ENCODE data around the gene GFER. TPM values are rescaled to one million over a fixed set of nuclear protein-coding genes. Genes with fewer than 3 reads are reported as not detected.

The GFER gene
- total and polyA plus RNA-seq, 8 donors = 17.1 to 62.0 (median 25.9) TPM

DNA sequence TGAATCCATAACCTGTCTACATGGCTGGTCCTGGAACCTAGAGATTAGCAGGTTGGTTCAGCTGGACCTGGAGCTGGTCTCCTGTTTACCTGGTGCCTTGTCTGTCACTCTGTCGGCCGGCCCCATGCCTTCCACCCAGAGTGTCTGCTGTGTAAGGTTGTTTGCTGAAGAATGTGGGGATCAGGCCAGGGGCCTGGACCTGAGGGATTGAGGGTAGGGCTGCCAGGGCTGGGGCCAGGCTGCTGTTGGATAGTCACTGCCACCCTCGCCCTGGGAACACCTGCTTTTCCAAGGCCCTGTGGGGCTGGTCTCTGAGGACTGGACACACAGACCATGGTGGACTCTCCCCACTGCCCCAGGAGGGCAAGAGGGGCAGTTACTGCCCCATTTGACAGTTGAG lies 44.2 kb downstream of the GFER start:
- ATAC-seq (no peak), DNase-seq (peak in 2 of 6 donors; percentile 12 to 57), FAIRE-seq (no peak)
- TF ChIP-seq, protein P1, sequence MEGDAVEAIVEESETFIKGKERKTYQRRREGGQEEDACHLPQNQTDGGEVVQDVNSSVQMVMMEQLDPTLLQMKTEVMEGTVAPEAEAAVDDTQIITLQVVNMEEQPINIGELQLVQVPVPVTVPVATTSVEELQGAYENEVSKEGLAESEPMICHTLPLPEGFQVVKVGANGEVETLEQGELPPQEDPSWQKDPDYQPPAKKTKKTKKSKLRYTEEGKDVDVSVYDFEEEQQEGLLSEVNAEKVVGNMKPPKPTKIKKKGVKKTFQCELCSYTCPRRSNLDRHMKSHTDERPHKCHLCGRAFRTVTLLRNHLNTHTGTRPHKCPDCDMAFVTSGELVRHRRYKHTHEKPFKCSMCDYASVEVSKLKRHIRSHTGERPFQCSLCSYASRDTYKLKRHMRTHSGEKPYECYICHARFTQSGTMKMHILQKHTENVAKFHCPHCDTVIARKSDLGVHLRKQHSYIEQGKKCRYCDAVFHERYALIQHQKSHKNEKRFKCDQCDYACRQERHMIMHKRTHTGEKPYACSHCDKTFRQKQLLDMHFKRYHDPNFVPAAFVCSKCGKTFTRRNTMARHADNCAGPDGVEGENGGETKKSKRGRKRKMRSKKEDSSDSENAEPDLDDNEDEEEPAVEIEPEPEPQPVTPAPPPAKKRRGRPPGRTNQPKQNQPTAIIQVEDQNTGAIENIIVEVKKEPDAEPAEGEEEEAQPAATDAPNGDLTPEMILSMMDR (IDR thresholded peaks at IDR 0.05) = no peak
- no peaks in the 10 kb centered on the region for H3K9me3 ChIP-seq
- peak overlapping the region in 2 of 4 donors; percentile 64 to 66 for H3K4me3 ChIP-seq
- H3K27ac ChIP-seq = no peak overlapping the region
- intact Hi-C loops (cut with DNase I) = loop anchor here in 1 of 3 donors (5.0 kb wide), 1 partner anchor 114 kb away; no protein-coding TSS in a partner anchor
- H3K36me3 ChIP-seq = no peaks in the 10 kb centered on the region
- no peaks in the 10 kb centered on the region for H3K27me3 ChIP-seq
- no peaks in the 10 kb centered on the region for H3K4me1 ChIP-seq
- WGBS, 2 donors = 40 to 44% methylated on average over 3 of the region's 3 CpGs

DNA sequence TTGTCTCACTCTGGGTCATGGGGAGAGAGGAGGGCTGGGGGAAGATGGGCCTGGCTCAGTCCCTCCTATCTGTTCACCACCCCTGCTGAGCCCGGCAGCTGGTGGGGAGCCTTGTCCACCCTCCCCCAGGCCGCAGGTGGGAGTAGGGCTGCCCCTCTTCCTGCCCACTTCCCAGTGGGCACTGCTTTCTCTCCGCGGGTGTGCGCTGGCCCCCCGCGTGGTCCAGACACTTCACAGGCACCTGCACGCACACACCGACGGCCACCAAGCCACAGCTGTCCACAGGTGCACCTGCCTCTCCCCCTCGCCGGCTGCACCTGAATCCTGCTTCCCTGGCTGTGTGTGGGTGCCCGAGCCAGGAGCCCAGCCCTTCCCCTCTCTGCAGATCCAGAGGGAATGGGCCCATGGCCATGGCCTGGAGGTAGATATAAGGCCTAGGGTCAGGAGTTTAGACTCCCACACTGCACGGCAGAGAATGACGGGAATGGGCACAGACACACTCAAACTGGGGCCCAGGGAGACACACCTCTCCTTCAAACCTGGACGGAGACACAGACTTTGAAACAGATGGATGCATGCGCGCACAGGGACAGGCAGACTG lies 44.7 kb downstream of the GFER start:
- no peaks in the 10 kb centered on the region for H3K36me3 ChIP-seq

DNA sequence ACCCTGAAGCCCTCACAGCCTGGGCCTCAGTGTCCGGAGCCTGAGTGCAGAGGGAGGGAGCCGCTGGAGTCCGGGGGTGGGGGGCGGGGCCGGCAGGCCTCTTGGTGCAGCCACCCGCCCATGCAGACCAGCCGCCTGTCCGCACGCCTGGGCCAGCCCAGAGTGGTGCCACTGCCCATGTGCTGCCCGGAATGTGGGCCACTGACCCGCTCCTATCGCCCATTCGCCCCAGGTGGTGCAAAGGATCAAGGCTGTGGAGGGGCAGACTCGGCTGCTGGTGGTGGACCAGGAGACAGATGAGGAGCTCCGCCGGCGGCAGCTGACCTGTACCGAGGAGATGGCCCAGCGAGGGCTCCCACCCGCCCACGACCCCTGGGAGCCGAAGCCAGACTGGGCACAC lies 45.4 kb downstream of the GFER start:
- Histone ChIP-seq H3K27me3 (no peaks in the 10 kb centered on the region), H3K4me1 (no peaks in the 10 kb centered on the region), H3K9me3 (no peaks in the 10 kb centered on the region), H3K4me3 (no peak overlapping the region), H3K36me3 (no peaks in the 10 kb centered on the region), H3K27ac (no peak overlapping the region)
- peak in 2 of 6 donors; percentile 39 to 73 for DNase-seq
- 88 to 94% methylated on average over 21 to 22 of the region's 22 CpGs for WGBS, 2 donors
- TF ChIP-seq, protein P1 (IDR thresholded peaks at IDR 0.05) = no peak
- intact Hi-C loops (cut with DNase I) = loop anchor here in 1 of 3 donors (5.0 kb wide), 1 partner anchor 113 kb away; no protein-coding TSS in a partner anchor
- FAIRE-seq = no peak
- ATAC-seq = no peak

More for the DNA sequence above, 44.7 kb downstream of the GFER start:
- ATAC-seq (no peak), FAIRE-seq (no peak), DNase-seq (peak in 1 of 6 donors; percentile 20)
- WGBS, 2 donors = 82 to 85% methylated on average over 18 of the region's 18 CpGs
- no peak overlapping the region for H3K27ac ChIP-seq
- H3K4me3 ChIP-seq = no peak overlapping the region
- TF ChIP-seq, protein P1 (IDR thresholded peaks at IDR 0.05) = no peak
- intact Hi-C loops (cut with DNase I) = loop anchor here in 1 of 3 donors (5.0 kb wide), 1 partner anchor 114 kb away; no protein-coding TSS in a partner anchor
- no peaks in the 10 kb centered on the region for H3K4me1 ChIP-seq
- no peaks in the 10 kb centered on the region for H3K27me3 ChIP-seq
- H3K9me3 ChIP-seq = no peaks in the 10 kb centered on the region

DNA sequence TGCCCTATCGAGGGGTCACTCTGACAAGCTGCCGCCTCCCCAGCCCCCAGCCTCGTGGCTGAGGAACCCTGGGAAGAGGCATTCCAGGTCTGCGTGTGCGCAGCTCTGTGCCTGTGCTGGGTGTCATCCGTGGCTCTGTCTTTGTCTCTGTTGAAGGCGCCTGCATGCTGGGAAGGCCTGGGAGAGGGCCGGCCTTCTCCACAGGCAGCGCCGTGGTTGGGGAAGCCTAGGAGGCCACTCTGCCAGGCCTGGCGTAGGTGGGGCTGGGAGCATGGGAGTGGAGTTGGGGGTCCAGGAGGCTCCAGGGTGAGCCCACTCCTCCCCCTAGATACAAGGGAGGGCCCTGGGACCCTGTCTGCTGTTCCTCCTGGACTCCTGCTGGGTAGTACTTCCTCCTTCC lies 46.0 kb downstream of the GFER start:
- TF ChIP-seq, protein P1 (IDR thresholded peaks at IDR 0.05) = no peak
- no peak overlapping the region for H3K27ac ChIP-seq
- no peaks in the 10 kb centered on the region for H3K27me3 ChIP-seq
- intact Hi-C loops (cut with DNase I) = no loop called here
- ATAC-seq = no peak
- no peaks in the 10 kb centered on the region for H3K4me1 ChIP-seq
- FAIRE-seq = no peak
- DNase-seq = peak in 1 of 6 donors; percentile 26
- no peaks in the 10 kb centered on the region for H3K36me3 ChIP-seq
- no peak overlapping the region for H3K4me3 ChIP-seq
- H3K9me3 ChIP-seq = no peaks in the 10 kb centered on the region
- WGBS, 2 donors = 87 to 93% methylated on average over 11 of the region's 11 CpGs

DNA sequence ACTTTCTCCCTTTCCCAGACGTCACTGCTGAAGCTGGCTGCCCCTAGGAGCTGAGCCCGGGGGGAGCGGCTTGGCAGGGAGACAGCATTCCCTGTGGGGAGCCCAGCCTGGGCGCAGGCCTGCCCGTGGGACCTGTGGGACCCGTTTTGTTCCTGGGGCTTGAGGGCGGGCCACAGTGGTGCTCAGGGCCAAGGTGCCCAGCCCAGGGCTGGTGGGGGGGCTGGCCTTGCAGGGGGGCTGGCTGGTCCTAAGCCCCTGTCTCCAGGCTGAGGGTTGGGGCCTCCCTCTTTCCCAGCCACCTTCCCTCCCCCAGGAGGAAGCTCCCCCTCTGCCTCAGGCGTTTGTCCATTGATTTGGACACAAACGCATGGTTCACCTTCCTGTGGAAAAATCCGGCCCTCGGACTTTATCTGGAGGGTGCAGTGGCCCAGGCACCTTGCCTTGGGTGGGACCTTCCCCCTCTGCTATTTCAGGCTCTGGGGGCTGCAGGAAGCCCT lies 47.1 kb downstream of the GFER start:
- ATAC-seq (no peak), DNase-seq (peak in 1 of 6 donors; percentile 34), FAIRE-seq (no peak)
- Histone ChIP-seq H3K4me1 (no peaks in the 10 kb centered on the region), H3K27ac (no peak overlapping the region), H3K36me3 (no peaks in the 10 kb centered on the region), H3K4me3 (no peak overlapping the region), H3K27me3 (no peaks in the 10 kb centered on the region), H3K9me3 (no peaks in the 10 kb centered on the region)
- intact Hi-C loops (cut with DNase I) = no loop called here
- 78 to 87% methylated on average over 10 to 11 of the region's 11 CpGs for WGBS, 2 donors
- TF ChIP-seq, protein P1 (IDR thresholded peaks at IDR 0.05) = no peak

All from pancreas (tissue), 10 donors.